Stimulated activated CD8-positive, alpha-beta memory T cell treated with anti-CD3 and anti-CD28 coated beads, Interleukin-15, amount 100 ng/mL, for 1 hour (primary cell): Measurements from ENCODE around the gene FAM83E.
"Not testable (repeated sequence)": the region's sequence is repeated elsewhere in the genome, so short reads cannot be mapped to it uniquely, and the experiment has no call there.

Experiments used
- DNase-seq: peaks from one replicate; pipeline ENCODE4 v3.0.0-alpha.2; 2020; ENCODE audit warnings: low read depth

The FAM83E gene

GRCh38 chr19:48614436-48615230, at the start of gene FAM83E:
FAM83E (minus strand) TSS chr19:48615076; CDS start chr19:48613372, 1,704 bp downstream.
- DNase-seq, result no peak

- DNase-seq, result no peak
Measured at GRCh38 chr19:48664476-48664875, 49.6 kb upstream of the FAM83E start.

- no peak for DNase-seq
Measured at GRCh38 chr19:48663667-48664066, 48.8 kb upstream of the FAM83E start.

- no peak for DNase-seq
Measured at GRCh38 chr19:48661711-48662090, 46.8 kb upstream of the FAM83E start.

- DNase-seq, result peak; percentile 62
Measured at GRCh38 chr19:48660852-48661710, 46.2 kb upstream of the FAM83E start.

GRCh38 chr19:48659768-48660167, 44.9 kb upstream of the FAM83E start:
- no peak for DNase-seq

GRCh38 chr19:48658483-48658882, 43.6 kb upstream of the FAM83E start:
- no peak for DNase-seq

GRCh38 chr19:48657828-48658227, 43.0 kb upstream of the FAM83E start:
- DNase-seq, result not testable (repeated sequence)

GRCh38 chr19:48656840-48657474, 42.1 kb upstream of the FAM83E start:
- no peak for DNase-seq

GRCh38 chr19:48654299-48655059, 39.6 kb upstream of the FAM83E start:
- no peak for DNase-seq

- no peak for DNase-seq
Measured at GRCh38 chr19:48651683-48652048, 36.8 kb upstream of the FAM83E start.

GRCh38 chr19:48650974-48651682, 36.3 kb upstream of the FAM83E start:
- no peak for DNase-seq

GRCh38 chr19:48648134-48648533, 33.3 kb upstream of the FAM83E start:
- DNase-seq, result no peak

GRCh38 chr19:48646722-48647216, 31.9 kb upstream of the FAM83E start:
- no peak for DNase-seq

GRCh38 chr19:48646001-48646721, 31.3 kb upstream of the FAM83E start, which contains the start of gene CA11:
CA11 (minus strand) TSS chr19:48646187; CDS start chr19:48645632, 555 bp downstream.
- peak; percentile 88 for DNase-seq

GRCh38 chr19:48645620-48646000, 30.7 kb upstream of the FAM83E start:
- DNase-seq, result no peak

GRCh38 chr19:48644839-48645619, 30.2 kb upstream of the FAM83E start:
- DNase-seq, result peak; percentile 49

- no peak for DNase-seq
Measured at GRCh38 chr19:48644355-48644754, 29.5 kb upstream of the FAM83E start.

GRCh38 chr19:48642862-48643261, 28.0 kb upstream of the FAM83E start:
- no peak for DNase-seq

GRCh38 chr19:48641850-48642249, 27.0 kb upstream of the FAM83E start:
- DNase-seq, result no peak
